Neural cell (in vitro differentiated cells): ENCODE measurements around the gene YJEFN3. TPM values are rescaled to one million over a fixed set of nuclear protein-coding genes. Genes with fewer than 3 reads are reported as not detected.
A peak's percentile ranks its signal among the peaks of the same experiment; 100 is the strongest.

Source experiments
- H2AFZ ChIP-seq: fragments of 200-600, 300-800 bp; sonication (generic), shearing (Covaris generic); 2 replicates; pipeline ENCODE4 v1.6.0; 2014; ENCODE audit warnings: low read depth, mild to moderate bottlenecking, antibody characterized with exemption, low read length, moderate library complexity
- H3F3A ChIP-seq: fragments of 200-600 bp; shearing (Covaris generic); 2 replicates; pipeline ENCODE4 v1.6.1; 2016; ENCODE audit warnings: mild to moderate bottlenecking, moderate library complexity, mixed read lengths, antibody characterized with exemption, low read length; ENCODE audit not compliant: insufficient read depth, poor library complexity, severe bottlenecking
- H3K27ac ChIP-seq: fragments of 200-600, 300-800 bp; sonication (generic), shearing (Covaris generic); 2 replicates; pipeline ENCODE4 v1.5.1; 2014; ENCODE audit warnings: mild to moderate bottlenecking, low read length, moderate library complexity
- H3K27me3 ChIP-seq: fragments of 300-800, 200-600 bp; sonication (generic), shearing (Covaris generic); 2 replicates; pipeline ENCODE4 v1.6.0; 2014; ENCODE audit warnings: mild to moderate bottlenecking, low read depth, low read length, moderate library complexity; ENCODE audit not compliant: insufficient read depth
- H3K36me3 ChIP-seq: fragments of 300-800, 200-600 bp; sonication (generic), shearing (Covaris generic); 2 replicates; pipeline ENCODE4 v1.5.1; 2014; ENCODE audit warnings: mild to moderate bottlenecking, antibody characterized with exemption, low read length, moderate library complexity; ENCODE audit not compliant: insufficient read depth
- H3K4me2 ChIP-seq: fragments of 300-800, 200-600 bp; sonication (generic), shearing (Covaris generic); 2 replicates; pipeline ENCODE4 v1.6.0; 2014; ENCODE audit warnings: mild to moderate bottlenecking, low read length
- H3K4me3 ChIP-seq: fragments of 300-800, 200-600 bp; sonication (generic), shearing (Covaris generic); 2 replicates; pipeline ENCODE4 v1.5.1; 2014; ENCODE audit warnings: mild to moderate bottlenecking, low read length, moderate library complexity
- H3K79me2 ChIP-seq: fragments of 200-600 bp; shearing (Covaris generic); replicated peaks from 2 replicates; pipeline ENCODE4 v1.6.0; 2014; ENCODE audit warnings: mild to moderate bottlenecking, low read length, moderate library complexity; ENCODE audit not compliant: insufficient read depth
- H3K9ac ChIP-seq: fragments of 300-800, 200-600 bp; sonication (generic), shearing (Covaris generic); 2 replicates; pipeline ENCODE4 v1.6.1; 2016; ENCODE audit warnings: mild to moderate bottlenecking, low read length, mixed read lengths
- H3K9me2 ChIP-seq: fragments of 200-600 bp; shearing (Covaris generic); 2 replicates; pipeline ENCODE4 v1.6.1; 2016; ENCODE audit warnings: mild to moderate bottlenecking, low read length, mixed read lengths; ENCODE audit not compliant: insufficient read depth
- H3K9me3 ChIP-seq: fragments of 200-600, 300-800 bp; sonication (generic), shearing (Covaris generic); 2 replicates; pipeline ENCODE4 v1.6.1; 2016; ENCODE audit warnings: mild to moderate bottlenecking, mixed run types, low read length, moderate library complexity, mixed read lengths
- H4K20me1 ChIP-seq: fragments of 200-600 bp; shearing (Covaris generic); 2 replicates; pipeline ENCODE4 v1.6.1; 2016; ENCODE audit warnings: mild to moderate bottlenecking, mixed run types; ENCODE audit not compliant: insufficient read depth
- EP300 ChIP-seq: fragments of 450-650 bp; conservative IDR thresholded peaks from 2 replicates; pipeline ENCODE4 v1.6.1; 2014; ENCODE audit warnings: antibody characterized with exemption, mild to moderate bottlenecking, moderate library complexity; ENCODE audit not compliant: poor library complexity, severe bottlenecking
- EZH2 ChIP-seq: fragments of 200-600, 300-800 bp; shearing (Covaris generic), sonication (generic); IDR thresholded peaks from 2 replicates; pipeline ENCODE4 v1.6.1; 2014; ENCODE audit warnings: antibody characterized with exemption, low read length, borderline replicate concordance, mild to moderate bottlenecking; ENCODE audit not compliant: insufficient read depth, poor library complexity, severe bottlenecking
- MXI1 ChIP-seq: fragments of 450-650 bp; conservative IDR thresholded peaks from 2 replicates; pipeline ENCODE4 v1.6.1; 2014; ENCODE audit warnings: antibody characterized with exemption, mild to moderate bottlenecking; ENCODE audit not compliant: poor library complexity, severe bottlenecking
- POLR2AphosphoS5 ChIP-seq: IDR thresholded peaks from 2 replicates; pipeline ENCODE4 v1.6.1; 2012
- RAD21 ChIP-seq: fragments of 450-650 bp; conservative IDR thresholded peaks from 2 replicates; pipeline ENCODE4 v1.6.1; 2014; ENCODE audit warnings: antibody characterized with exemption, mild to moderate bottlenecking, moderate library complexity
- SMC3 ChIP-seq: fragments of 450-650 bp; conservative IDR thresholded peaks from 2 replicates; pipeline ENCODE4 v1.6.1; 2014; ENCODE audit warnings: antibody characterized with exemption, mild to moderate bottlenecking, moderate library complexity; ENCODE audit not compliant: poor library complexity
- TAF1 ChIP-seq: IDR thresholded peaks from 2 replicates; pipeline ENCODE4 v1.6.1; 2012; ENCODE audit warnings: low read depth
- polyA plus RNA-seq: library from polyadenylated mRNA; depleted of rRNA; stranded (reverse); fragments of >200 nt; gene quantifications from 2 replicates; pipeline ENCODE4 v1.2.3, GENCODE V29; 2014
- TF ChIP-seq, protein P1 (sequence below): fragments of 450-650 bp; IDR thresholded peaks from 2 replicates; pipeline ENCODE4 v1.5.1; 2014; ENCODE audit warnings: antibody characterized with exemption, mild to moderate bottlenecking, moderate library complexity; ENCODE audit not compliant: poor library complexity, severe bottlenecking
- TF ChIP-seq, protein P2 (sequence below): IDR thresholded peaks from 2 replicates; pipeline ENCODE4 v1.6.1; 2012; ENCODE audit warnings: borderline replicate concordance

Gene YJEFN3
- polyA plus RNA-seq, 1 donor from 2014 or later, result 26.9 TPM

DNA sequence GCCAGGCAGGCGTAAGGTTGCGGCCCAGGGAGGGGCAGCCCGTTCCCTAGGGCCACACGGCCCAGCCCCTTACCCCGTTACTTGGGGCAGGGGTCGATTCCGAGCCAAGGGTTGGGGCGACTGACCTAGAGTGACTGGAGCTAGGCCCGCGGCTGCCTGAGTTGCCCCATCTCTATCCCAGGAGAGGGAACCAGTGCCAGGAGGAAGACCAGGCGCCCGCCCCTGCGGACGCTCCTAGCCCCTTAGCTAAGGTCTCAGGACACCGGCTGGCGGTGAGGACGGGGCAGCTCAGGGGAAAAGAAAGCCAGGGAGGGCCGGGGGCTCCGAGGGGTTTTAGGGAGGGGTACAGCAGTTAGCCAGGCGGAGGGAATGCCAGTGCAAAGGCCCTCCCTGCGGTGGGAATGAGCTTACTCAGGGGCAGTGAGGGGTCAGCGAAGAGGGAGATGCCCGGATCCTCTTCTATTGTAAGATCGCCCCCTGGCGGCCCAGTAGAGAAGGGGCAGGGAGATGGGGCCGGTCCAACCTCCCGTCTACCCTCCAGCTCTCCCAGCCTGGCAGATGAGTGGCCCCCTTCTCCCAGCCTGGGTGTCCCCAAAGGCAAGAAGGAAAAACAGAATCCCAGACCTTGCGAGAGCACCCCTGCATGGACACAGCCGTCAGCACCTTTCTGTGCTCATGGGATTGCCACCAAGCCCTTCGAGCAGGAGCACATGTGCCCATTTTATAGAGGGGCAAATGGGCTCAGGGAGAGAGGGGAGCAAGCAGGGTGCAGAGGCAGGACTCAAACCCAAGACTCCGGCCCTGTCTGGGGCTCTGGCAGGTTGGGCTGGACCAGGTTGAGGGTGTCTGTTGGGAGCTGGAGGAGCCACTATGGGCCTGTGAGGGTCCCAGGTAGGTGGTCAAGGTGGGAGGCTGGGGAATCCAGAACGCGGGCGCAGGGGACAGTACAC is 25.6 kb downstream of the YJEFN3 start:
- Histone ChIP-seq H3K79me2 (no peaks in the 10 kb centered on the region), H3F3A (no peaks in the 10 kb centered on the region), H3K9me2 (no peaks in the 10 kb centered on the region), H3K9ac (no peak overlapping the region), H4K20me1 (no peaks in the 10 kb centered on the region), H3K9me3 (no peaks in the 10 kb centered on the region), H2AFZ (no peak overlapping the region), H3K4me3 (no peak overlapping the region), H3K27me3 (no peaks in the 10 kb centered on the region), H3K36me3 (no peaks in the 10 kb centered on the region), H3K4me2 (no peak overlapping the region), H3K27ac (no peak overlapping the region)
- TF ChIP-seq, protein P1, sequence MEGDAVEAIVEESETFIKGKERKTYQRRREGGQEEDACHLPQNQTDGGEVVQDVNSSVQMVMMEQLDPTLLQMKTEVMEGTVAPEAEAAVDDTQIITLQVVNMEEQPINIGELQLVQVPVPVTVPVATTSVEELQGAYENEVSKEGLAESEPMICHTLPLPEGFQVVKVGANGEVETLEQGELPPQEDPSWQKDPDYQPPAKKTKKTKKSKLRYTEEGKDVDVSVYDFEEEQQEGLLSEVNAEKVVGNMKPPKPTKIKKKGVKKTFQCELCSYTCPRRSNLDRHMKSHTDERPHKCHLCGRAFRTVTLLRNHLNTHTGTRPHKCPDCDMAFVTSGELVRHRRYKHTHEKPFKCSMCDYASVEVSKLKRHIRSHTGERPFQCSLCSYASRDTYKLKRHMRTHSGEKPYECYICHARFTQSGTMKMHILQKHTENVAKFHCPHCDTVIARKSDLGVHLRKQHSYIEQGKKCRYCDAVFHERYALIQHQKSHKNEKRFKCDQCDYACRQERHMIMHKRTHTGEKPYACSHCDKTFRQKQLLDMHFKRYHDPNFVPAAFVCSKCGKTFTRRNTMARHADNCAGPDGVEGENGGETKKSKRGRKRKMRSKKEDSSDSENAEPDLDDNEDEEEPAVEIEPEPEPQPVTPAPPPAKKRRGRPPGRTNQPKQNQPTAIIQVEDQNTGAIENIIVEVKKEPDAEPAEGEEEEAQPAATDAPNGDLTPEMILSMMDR, result peak; percentile 26
- TF ChIP-seq TAF1, result no peak

DNA sequence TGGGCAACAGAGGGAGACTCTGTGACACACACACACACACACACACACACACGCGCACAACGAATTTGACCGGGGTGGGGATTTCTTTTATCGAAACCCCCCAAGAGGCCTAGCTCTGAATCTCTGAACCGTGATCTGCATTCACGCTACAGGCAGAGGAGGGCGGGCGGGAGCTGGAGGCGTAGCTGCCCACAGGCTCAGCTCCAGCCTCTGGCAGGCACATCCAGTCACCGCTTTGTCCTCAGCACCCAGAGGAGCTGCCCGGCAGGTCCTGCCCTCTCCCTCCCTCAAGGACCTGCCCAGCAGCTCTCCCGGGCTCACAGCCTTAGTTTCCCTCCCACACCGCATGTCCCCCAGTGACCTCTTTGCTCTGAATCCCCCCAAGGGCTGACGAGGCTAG is 29.3 kb downstream of the YJEFN3 start:
- Histone ChIP-seq H3K36me3 (no peaks in the 10 kb centered on the region), H3K9ac (no peak overlapping the region), H3K9me3 (no peaks in the 10 kb centered on the region), H3K4me2 (no peak overlapping the region), H3K4me3 (no peak overlapping the region), H3K27ac (no peak overlapping the region), H3K79me2 (no peaks in the 10 kb centered on the region), H3F3A (no peaks in the 10 kb centered on the region), H3K9me2 (no peaks in the 10 kb centered on the region), H3K27me3 (no peaks in the 10 kb centered on the region), H4K20me1 (no peaks in the 10 kb centered on the region), H2AFZ (no peak overlapping the region)
- no peak for TF ChIP-seq POLR2AphosphoS5
- no peak for TF ChIP-seq TAF1
- no peak for TF ChIP-seq SMC3
- no peak for TF ChIP-seq RAD21

DNA sequence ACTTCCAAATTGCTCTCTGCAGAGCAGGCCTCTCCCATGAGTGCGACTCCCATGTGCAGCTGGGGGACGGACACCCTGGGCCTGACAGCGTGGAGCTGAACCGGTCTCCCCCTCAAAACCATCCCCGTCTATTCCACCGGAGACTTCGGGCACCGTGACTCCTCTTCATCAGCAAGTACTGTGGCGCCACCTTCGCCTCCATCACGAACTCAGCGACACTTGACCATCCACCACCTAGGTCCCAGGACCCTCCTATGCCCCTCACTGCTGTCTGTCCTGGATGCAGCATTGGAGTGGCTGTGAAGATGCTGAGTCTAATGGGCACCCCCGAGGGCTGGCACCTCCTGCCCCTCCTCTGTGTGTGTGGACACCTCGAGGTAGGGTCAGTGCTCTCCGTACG is 29.9 kb downstream of the YJEFN3 start:
- no peaks in the 10 kb centered on the region for H3K36me3 ChIP-seq
- H3K9ac ChIP-seq, result no peak overlapping the region

More for the DNA sequence above, 29.9 kb downstream of the YJEFN3 start:
- TF ChIP-seq SMC3 (no peak), EP300 (no peak), TAF1 (no peak), EZH2 (no peak), RAD21 (no peak), MXI1 (no peak), POLR2AphosphoS5 (no peak)
- TF ChIP-seq, protein P2, sequence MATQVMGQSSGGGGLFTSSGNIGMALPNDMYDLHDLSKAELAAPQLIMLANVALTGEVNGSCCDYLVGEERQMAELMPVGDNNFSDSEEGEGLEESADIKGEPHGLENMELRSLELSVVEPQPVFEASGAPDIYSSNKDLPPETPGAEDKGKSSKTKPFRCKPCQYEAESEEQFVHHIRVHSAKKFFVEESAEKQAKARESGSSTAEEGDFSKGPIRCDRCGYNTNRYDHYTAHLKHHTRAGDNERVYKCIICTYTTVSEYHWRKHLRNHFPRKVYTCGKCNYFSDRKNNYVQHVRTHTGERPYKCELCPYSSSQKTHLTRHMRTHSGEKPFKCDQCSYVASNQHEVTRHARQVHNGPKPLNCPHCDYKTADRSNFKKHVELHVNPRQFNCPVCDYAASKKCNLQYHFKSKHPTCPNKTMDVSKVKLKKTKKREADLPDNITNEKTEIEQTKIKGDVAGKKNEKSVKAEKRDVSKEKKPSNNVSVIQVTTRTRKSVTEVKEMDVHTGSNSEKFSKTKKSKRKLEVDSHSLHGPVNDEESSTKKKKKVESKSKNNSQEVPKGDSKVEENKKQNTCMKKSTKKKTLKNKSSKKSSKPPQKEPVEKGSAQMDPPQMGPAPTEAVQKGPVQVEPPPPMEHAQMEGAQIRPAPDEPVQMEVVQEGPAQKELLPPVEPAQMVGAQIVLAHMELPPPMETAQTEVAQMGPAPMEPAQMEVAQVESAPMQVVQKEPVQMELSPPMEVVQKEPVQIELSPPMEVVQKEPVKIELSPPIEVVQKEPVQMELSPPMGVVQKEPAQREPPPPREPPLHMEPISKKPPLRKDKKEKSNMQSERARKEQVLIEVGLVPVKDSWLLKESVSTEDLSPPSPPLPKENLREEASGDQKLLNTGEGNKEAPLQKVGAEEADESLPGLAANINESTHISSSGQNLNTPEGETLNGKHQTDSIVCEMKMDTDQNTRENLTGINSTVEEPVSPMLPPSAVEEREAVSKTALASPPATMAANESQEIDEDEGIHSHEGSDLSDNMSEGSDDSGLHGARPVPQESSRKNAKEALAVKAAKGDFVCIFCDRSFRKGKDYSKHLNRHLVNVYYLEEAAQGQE, result no peak
- TF ChIP-seq, protein P1, result no peak
- no peaks in the 10 kb centered on the region for H3K79me2 ChIP-seq
- H3K9me3 ChIP-seq, result no peaks in the 10 kb centered on the region
- H2AFZ ChIP-seq, result no peak overlapping the region
- H3F3A ChIP-seq, result no peaks in the 10 kb centered on the region
- H3K27ac ChIP-seq, result no peak overlapping the region
- H3K4me3 ChIP-seq, result no peak overlapping the region
- no peaks in the 10 kb centered on the region for H3K9me2 ChIP-seq
- no peaks in the 10 kb centered on the region for H4K20me1 ChIP-seq
- H3K4me2 ChIP-seq, result no peak overlapping the region
- no peaks in the 10 kb centered on the region for H3K27me3 ChIP-seq
